ENCODE measurements around the gene SLC45A3. TPM values are rescaled to one million over a fixed set of nuclear protein-coding genes. Genes with fewer than 3 reads are reported as not detected.
"Not testable (repeated sequence)": the region's sequence is repeated elsewhere in the genome, so short reads cannot be mapped to it uniquely, and the experiment has no call there.

The SLC45A3 gene
- total RNA-seq, 4 donors from 2014 or later: 1.4 to 6.7 (median 2.6) TPM

- Histone ChIP-seq H3K36me3 (no peaks in the 10 kb centered on the region), H3K27me3 (no peaks in the 10 kb centered on the region), H3K27ac (no peak overlapping the region), H3K9me3 (no peaks in the 10 kb centered on the region), H3K4me1 (no peaks in the 10 kb centered on the region), H3K4me3 (replicated peaks in 1 of 3) (no peak overlapping the region)
- no peak for TF ChIP-seq POLR2A (IDR thresholded peaks at IDR 0.05)
- TF ChIP-seq CTCF (IDR thresholded peaks at IDR 0.05): no peak
- 89 to 91% methylated on average over 1 of the region's 1 CpG for WGBS, 2 donors
- intact Hi-C loops (cut with DNase I): no loop called here
- DNase-seq: no peak
Measured at GRCh38 chr1:205639567-205639966, 40.7 kb downstream of the SLC45A3 start.

GRCh38 chr1:205637854-205638468 is 42.3 kb downstream of the SLC45A3 start:
- Histone ChIP-seq H3K4me1 (peaks cover 0 to 2% of the 10 kb centered on the region in 2 donors), H3K4me3 (replicated peaks in 1 of 3) (no peak overlapping the region), H3K27ac (no peak overlapping the region), H3K27me3 (no peaks in the 10 kb centered on the region), H3K9me3 (no peaks in the 10 kb centered on the region), H3K36me3 (no peaks in the 10 kb centered on the region)
- no peak for DNase-seq
- WGBS, 2 donors: 86 to 92% methylated on average over 9 of the region's 9 CpGs
- intact Hi-C loops (cut with DNase I): no loop called here
- TF ChIP-seq CTCF (IDR thresholded peaks at IDR 0.05) (no peak), POLR2A (IDR thresholded peaks at IDR 0.05) (no peak)

GRCh38 chr1:205636732-205637131 is 43.6 kb downstream of the SLC45A3 start:
- intact Hi-C loops (cut with DNase I): no loop called here
- WGBS, 2 donors: 17 to 27% methylated on average over 4 of the region's 4 CpGs

GRCh38 chr1:205636138-205636530 is 44.2 kb downstream of the SLC45A3 start:
- H3K4me3 ChIP-seq (replicated peaks in 1 of 3); H3K36me3 ChIP-seq; DNase-seq; H3K27me3 ChIP-seq; H3K9me3 ChIP-seq; H3K4me1 ChIP-seq; H3K27ac ChIP-seq; intact Hi-C loops (cut with DNase I): not testable (repeated sequence)
- 76% methylated on average over 7 of the region's 7 CpGs for WGBS, 2 donors

More at GRCh38 chr1:205636732-205637131, 43.6 kb downstream of the SLC45A3 start:
- no peak for DNase-seq
- H3K27ac ChIP-seq: no peak overlapping the region
- H3K36me3 ChIP-seq: no peaks in the 10 kb centered on the region
- TF ChIP-seq POLR2A (IDR thresholded peaks at IDR 0.05) (no peak), CTCF (IDR thresholded peaks at IDR 0.05) (no peak)
- H3K4me3 ChIP-seq (replicated peaks in 1 of 3): no peak overlapping the region
- peaks cover 6 to 7% of the 10 kb centered on the region in 2 donors for H3K4me1 ChIP-seq
- no peaks in the 10 kb centered on the region for H3K27me3 ChIP-seq
- no peaks in the 10 kb centered on the region for H3K9me3 ChIP-seq

- no peak for DNase-seq
- Histone ChIP-seq H3K27ac (no peak overlapping the region), H3K36me3 (no peaks in the 10 kb centered on the region), H3K4me1 (peaks cover 19 to 20% of the 10 kb centered on the region in 2 donors), H3K9me3 (no peaks in the 10 kb centered on the region), H3K4me3 (replicated peaks in 1 of 3) (no peak overlapping the region), H3K27me3 (no peaks in the 10 kb centered on the region)
- 64 to 85% methylated on average over 6 of the region's 6 CpGs for WGBS, 2 donors
- TF ChIP-seq POLR2A (IDR thresholded peaks at IDR 0.05): no peak
- TF ChIP-seq CTCF (IDR thresholded peaks at IDR 0.05): no peak
- intact Hi-C loops (cut with DNase I): loop anchor here (5.0 kb wide), 1 partner anchor 41 kb away; no protein-coding TSS in a partner anchor
Measured at GRCh38 chr1:205633421-205633976, 46.8 kb downstream of the SLC45A3 start.
